ENCODE data around the gene EPHB1.
"Not testable (repeated sequence)": the region's sequence is repeated elsewhere in the genome, so short reads cannot be mapped to it uniquely, and the experiment has no call there.

Gene EPHB1

DNA sequence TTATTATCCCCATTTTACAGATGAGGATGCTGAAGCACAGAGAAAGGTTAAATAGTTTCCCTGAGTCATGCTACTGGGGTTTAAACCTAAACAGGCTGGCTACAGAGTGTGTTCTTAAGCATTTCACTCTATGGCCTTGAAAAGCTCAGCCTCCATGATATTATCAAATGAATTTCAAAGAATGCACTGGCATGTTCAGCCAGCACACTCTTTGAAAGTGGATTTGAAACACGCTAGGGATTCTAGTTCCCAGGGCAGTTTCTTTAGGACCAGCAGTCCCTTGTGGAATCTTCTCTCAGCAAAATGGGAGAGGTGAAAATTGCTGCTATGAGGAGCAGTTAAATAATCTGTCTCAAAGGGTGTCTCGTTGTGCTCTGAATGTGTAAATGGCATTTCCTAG lies 213.3 kb downstream of the EPHB1 start:
- H3K27me3 Mint-ChIP-seq, result no peaks in the 10 kb centered on the region
- no peaks in the 10 kb centered on the region for H3K36me3 Mint-ChIP-seq
- H3K9me3 Mint-ChIP-seq, result no peaks in the 10 kb centered on the region
- H3K4me3 Mint-ChIP-seq, result no peak overlapping the region
- H3K27ac Mint-ChIP-seq, result no peak overlapping the region
- H3K4me1 Mint-ChIP-seq, result no peaks in the 10 kb centered on the region

DNA sequence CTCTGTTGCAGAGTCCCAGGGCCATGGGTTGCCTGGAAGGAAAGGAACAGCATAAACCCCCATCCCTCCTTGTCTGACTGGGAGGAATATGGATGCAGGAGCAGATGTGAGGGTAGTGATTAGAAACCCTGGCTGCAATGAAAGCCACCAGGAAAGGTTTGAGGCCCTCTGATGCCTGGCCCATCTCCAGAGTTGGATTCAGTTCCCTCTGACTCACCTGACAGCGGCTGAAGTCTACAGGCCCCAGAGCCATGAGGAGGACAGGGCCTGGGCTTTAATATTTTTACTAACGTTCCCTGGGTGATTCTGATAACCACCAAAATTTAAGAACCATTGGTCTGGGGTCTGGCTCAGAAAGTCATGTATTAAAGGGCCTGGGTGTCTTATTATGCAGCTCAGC lies 214.0 kb downstream of the EPHB1 start:
- no peaks in the 10 kb centered on the region for H3K27me3 Mint-ChIP-seq
- no peak overlapping the region for H3K27ac Mint-ChIP-seq
- H3K4me3 Mint-ChIP-seq, result no peak overlapping the region
- no peaks in the 10 kb centered on the region for H3K4me1 Mint-ChIP-seq
- no peaks in the 10 kb centered on the region for H3K36me3 Mint-ChIP-seq
- no peaks in the 10 kb centered on the region for H3K9me3 Mint-ChIP-seq

- H3K4me3 Mint-ChIP-seq, result no peak overlapping the region
- no peaks in the 10 kb centered on the region for H3K36me3 Mint-ChIP-seq
- H3K27ac Mint-ChIP-seq, result no peak overlapping the region
Measured at GRCh38 chr3:135012101-135012500, 217.0 kb downstream of the EPHB1 start.

GRCh38 chr3:135013206-135013605 lies 218.1 kb downstream of the EPHB1 start:
- H3K27ac Mint-ChIP-seq, result no peak overlapping the region
- no peaks in the 10 kb centered on the region for H3K4me1 Mint-ChIP-seq
- no peaks in the 10 kb centered on the region for H3K36me3 Mint-ChIP-seq
- peaks cover 2% of the 10 kb centered on the region for H3K27me3 Mint-ChIP-seq
- no peaks in the 10 kb centered on the region for H3K9me3 Mint-ChIP-seq
- no peak overlapping the region for H3K4me3 Mint-ChIP-seq

More at GRCh38 chr3:135012101-135012500, 217.0 kb downstream of the EPHB1 start:
- Mint-ChIP-seq H3K4me1 (no peaks in the 10 kb centered on the region), H3K27me3 (peaks cover under 1% of the 10 kb centered on the region), H3K9me3 (no peaks in the 10 kb centered on the region)

- no peak overlapping the region for H3K27ac Mint-ChIP-seq
- H3K4me3 Mint-ChIP-seq, result no peak overlapping the region
Measured at GRCh38 chr3:135014566-135014965, 219.5 kb downstream of the EPHB1 start.

DNA sequence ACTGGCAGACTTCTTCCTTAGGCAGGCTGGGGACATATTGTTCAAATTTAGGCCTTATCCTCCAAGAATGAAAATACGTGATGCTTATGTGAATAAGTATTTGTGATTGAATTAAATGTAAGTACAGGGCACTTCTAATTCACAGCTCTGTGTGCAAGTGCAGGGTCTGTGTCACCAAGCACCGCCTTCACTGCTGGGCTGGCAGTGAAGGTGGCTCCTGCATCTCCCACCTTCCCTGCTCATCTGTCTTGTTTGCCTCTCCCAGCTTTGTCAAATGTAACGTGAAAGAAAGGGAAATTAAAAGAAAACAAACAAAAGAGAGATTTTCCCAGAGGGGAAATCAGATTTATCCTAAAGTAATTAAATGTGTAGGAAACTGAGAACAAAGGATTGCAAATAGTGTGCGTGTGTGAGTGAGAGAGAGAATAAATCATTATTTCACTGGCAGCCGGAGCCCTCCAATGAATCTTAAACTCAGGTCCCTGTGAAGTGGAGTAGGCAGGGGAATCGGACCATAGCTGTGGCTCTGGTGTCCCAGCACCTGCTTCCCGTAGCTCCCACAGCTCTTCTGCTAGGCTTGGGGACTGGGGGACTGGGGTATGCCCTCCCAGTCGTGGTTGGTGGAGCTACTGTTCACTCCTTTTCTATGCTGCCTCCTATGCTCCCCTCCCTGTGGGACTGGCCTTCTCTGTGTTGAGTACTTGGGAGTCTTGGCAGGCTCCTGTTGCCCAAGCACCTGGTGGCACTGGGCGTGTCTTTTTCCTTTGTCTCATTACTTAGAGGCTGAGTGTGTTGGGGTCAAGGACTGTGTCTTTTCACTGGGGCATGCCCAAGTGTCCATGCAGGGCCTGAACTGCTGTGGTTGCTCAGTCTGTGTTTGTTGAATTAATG lies 222.2 kb downstream of the EPHB1 start:
- Mint-ChIP-seq H3K27ac (no peak overlapping the region), H3K4me1 (no peaks in the 10 kb centered on the region), H3K36me3 (no peaks in the 10 kb centered on the region), H3K9me3 (no peaks in the 10 kb centered on the region), H3K4me3 (no peak overlapping the region), H3K27me3 (peaks cover 2% of the 10 kb centered on the region)

More at GRCh38 chr3:135014566-135014965, 219.5 kb downstream of the EPHB1 start:
- Mint-ChIP-seq H3K4me1 (no peaks in the 10 kb centered on the region), H3K36me3 (no peaks in the 10 kb centered on the region), H3K27me3 (peaks cover 2% of the 10 kb centered on the region), H3K9me3 (no peaks in the 10 kb centered on the region)

- Mint-ChIP-seq H3K36me3 (no peaks in the 10 kb centered on the region), H3K4me3 (no peak overlapping the region), H3K27ac (no peak overlapping the region)
Measured at GRCh38 chr3:135018149-135018923, 223.3 kb downstream of the EPHB1 start.

GRCh38 chr3:135020181-135020580 lies 225.1 kb downstream of the EPHB1 start:
- Mint-ChIP-seq H3K9me3 (no peaks in the 10 kb centered on the region), H3K27me3 (peaks cover 3% of the 10 kb centered on the region), H3K27ac (no peak overlapping the region), H3K4me1 (no peaks in the 10 kb centered on the region), H3K36me3 (no peaks in the 10 kb centered on the region), H3K4me3 (no peak overlapping the region)

More at GRCh38 chr3:135018149-135018923, 223.3 kb downstream of the EPHB1 start:
- H3K9me3 Mint-ChIP-seq, result no peaks in the 10 kb centered on the region
- H3K27me3 Mint-ChIP-seq, result peaks cover 2% of the 10 kb centered on the region
- H3K4me1 Mint-ChIP-seq, result no peaks in the 10 kb centered on the region

DNA sequence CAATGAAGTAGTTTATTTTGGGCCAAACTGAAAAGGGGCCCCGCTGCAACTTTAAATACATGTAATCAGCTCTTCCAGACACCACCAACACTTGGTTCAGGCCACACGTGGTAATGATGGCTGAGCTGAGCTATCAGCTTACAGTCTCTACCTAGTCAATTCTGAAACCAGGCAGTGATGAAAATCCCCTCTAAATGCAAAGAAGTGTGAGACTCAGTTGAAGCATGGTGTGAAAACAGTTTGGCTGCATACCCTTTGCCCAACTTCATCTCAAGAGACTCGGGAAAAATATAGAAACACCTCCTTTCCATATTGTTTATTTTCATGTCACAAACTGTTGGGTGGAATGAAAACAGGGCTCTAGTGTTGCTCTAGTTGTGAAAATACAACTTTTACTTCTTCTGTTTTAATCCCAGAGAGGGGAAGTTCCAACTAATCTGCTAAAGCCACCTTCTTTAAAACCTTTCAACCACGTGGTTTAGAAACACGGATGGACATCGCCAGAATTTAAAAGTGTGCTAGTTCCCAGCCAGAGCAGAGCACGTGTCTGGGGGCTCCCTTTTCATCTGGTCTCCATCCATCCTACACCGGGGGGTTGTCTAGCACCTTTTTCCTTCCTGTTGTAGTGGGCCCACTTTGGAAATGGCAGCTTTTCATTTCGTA lies 229.1 kb downstream of the EPHB1 start:
- H3K36me3 Mint-ChIP-seq, result no peaks in the 10 kb centered on the region

GRCh38 chr3:135030768-135031615 lies 235.9 kb downstream of the EPHB1 start:
- H3K9me3 Mint-ChIP-seq, H3K4me1 Mint-ChIP-seq, H3K36me3 Mint-ChIP-seq, H3K27ac Mint-ChIP-seq, H3K4me3 Mint-ChIP-seq: not testable (repeated sequence)
- peaks cover 17% of the 10 kb centered on the region for H3K27me3 Mint-ChIP-seq

More for the DNA sequence above, 229.1 kb downstream of the EPHB1 start:
- no peaks in the 10 kb centered on the region for H3K9me3 Mint-ChIP-seq
- H3K4me1 Mint-ChIP-seq, result no peaks in the 10 kb centered on the region
- H3K4me3 Mint-ChIP-seq, result no peak overlapping the region
- peaks cover 1% of the 10 kb centered on the region for H3K27me3 Mint-ChIP-seq
- H3K27ac Mint-ChIP-seq, result no peak overlapping the region

- H3K36me3 Mint-ChIP-seq, result no peaks in the 10 kb centered on the region
- peaks cover 17% of the 10 kb centered on the region for H3K27me3 Mint-ChIP-seq
- no peaks in the 10 kb centered on the region for H3K9me3 Mint-ChIP-seq
- H3K4me1 Mint-ChIP-seq, result no peaks in the 10 kb centered on the region
- no peak overlapping the region for H3K4me3 Mint-ChIP-seq
- no peak overlapping the region for H3K27ac Mint-ChIP-seq
Measured at GRCh38 chr3:135033737-135034136, 238.7 kb downstream of the EPHB1 start.

- H3K27ac Mint-ChIP-seq, result no peak overlapping the region
- no peaks in the 10 kb centered on the region for H3K36me3 Mint-ChIP-seq
- no peak overlapping the region for H3K4me3 Mint-ChIP-seq
- H3K27me3 Mint-ChIP-seq, result peaks cover 17% of the 10 kb centered on the region
- no peaks in the 10 kb centered on the region for H3K4me1 Mint-ChIP-seq
- no peaks in the 10 kb centered on the region for H3K9me3 Mint-ChIP-seq
Measured at GRCh38 chr3:135034291-135034768, 239.3 kb downstream of the EPHB1 start.

DNA sequence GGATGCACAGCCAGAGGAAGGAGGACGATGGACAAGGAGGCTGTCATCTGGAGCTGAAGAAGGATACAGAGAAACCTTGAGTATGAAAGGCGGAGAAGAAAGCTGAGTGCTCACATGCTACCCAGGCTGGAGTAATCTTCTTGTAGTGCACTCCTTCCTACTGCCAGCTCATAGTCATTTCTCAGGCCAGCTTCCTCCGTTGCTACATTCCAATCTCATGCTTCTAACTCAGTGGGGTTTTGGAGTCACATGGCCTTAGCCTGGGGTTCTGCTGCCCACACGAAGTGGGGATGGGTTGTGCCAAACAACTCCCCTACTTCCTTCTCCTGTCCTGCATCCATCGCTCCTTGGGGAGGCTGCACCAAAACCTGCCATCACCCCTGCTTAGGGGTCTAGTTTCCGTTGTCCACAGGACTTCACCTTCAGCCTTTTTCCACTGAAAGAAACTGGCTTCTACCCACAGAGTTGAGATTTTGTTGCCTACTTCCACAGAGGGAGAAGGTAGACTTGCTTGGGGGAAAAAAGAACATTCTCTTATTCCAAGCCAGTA lies 239.9 kb downstream of the EPHB1 start:
- Mint-ChIP-seq H3K4me3 (no peak overlapping the region), H3K4me1 (no peaks in the 10 kb centered on the region), H3K27me3 (peaks cover 17% of the 10 kb centered on the region), H3K36me3 (no peaks in the 10 kb centered on the region), H3K9me3 (no peaks in the 10 kb centered on the region), H3K27ac (no peak overlapping the region)

- no peaks in the 10 kb centered on the region for H3K9me3 Mint-ChIP-seq
- H3K4me3 Mint-ChIP-seq, result no peak overlapping the region
- H3K4me1 Mint-ChIP-seq, result no peaks in the 10 kb centered on the region
- no peak overlapping the region for H3K27ac Mint-ChIP-seq
- peaks cover 9% of the 10 kb centered on the region for H3K27me3 Mint-ChIP-seq
- no peaks in the 10 kb centered on the region for H3K36me3 Mint-ChIP-seq
Measured at GRCh38 chr3:135038186-135038585, 243.1 kb downstream of the EPHB1 start.

- H3K36me3 Mint-ChIP-seq, H3K4me3 Mint-ChIP-seq, H3K27ac Mint-ChIP-seq, H3K9me3 Mint-ChIP-seq, H3K4me1 Mint-ChIP-seq, H3K27me3 Mint-ChIP-seq: not testable (repeated sequence)
Measured at GRCh38 chr3:135039536-135039935, 244.5 kb downstream of the EPHB1 start.
